Subcutaneous adipose tissue (tissue), 4 donors: Measurements from ENCODE around the gene BRSK2. TPM values are rescaled to one million over a fixed set of nuclear protein-coding genes. Genes with fewer than 3 reads are reported as not detected.

Source experiments
- CTCF ChIP-seq: fragments of 450-650 bp; IDR thresholded peaks from one replicate; pipeline ENCODE4 v1.5.1; 2016; ENCODE audit warnings: low read depth, mild to moderate bottlenecking, control low read depth, antibody characterized with exemption, moderate library complexity
- total RNA-seq, 4 donors: library from RNA; depleted of rRNA; stranded (reverse); fragments of >200 nt; gene quantifications; one replicate each; pipeline ENCODE4 v1.1.0, GENCODE V29; 2016

The BRSK2 gene
- total RNA-seq, 4 donors from 2014 or later = 0.22 to 0.49 TPM; not detected in 2

DNA sequence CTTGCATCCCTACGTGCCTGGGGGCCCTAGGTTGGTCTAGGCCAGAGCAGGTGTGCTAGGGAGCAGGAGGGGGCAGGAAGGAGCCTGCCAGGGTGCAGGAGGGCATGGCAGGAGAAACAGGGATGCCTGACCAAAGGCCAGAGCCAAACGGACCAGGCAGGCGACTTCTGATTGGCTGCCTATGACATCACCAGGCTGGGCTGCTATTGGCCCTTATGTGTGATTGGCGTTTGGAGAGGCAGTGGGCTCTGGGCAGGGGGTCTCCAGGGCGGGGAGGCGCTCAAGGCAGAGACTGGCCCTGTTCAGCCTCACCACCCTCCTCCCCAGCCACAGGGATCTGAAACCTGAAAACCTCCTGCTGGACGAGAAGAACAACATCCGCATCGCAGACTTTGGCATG is 52.4 kb downstream of the BRSK2 start:
- no peak for TF ChIP-seq CTCF

GRCh38 chr11:1442807-1443366 is 53.2 kb downstream of the BRSK2 start:
- no peak for TF ChIP-seq CTCF

GRCh38 chr11:1443737-1444136 is 54.0 kb downstream of the BRSK2 start:
- no peak for TF ChIP-seq CTCF

- TF ChIP-seq CTCF = no peak
Observed at GRCh38 chr11:1444321-1444720, 54.6 kb downstream of the BRSK2 start.

- no peak for TF ChIP-seq CTCF
Observed at GRCh38 chr11:1444823-1445422, 55.2 kb downstream of the BRSK2 start.

DNA sequence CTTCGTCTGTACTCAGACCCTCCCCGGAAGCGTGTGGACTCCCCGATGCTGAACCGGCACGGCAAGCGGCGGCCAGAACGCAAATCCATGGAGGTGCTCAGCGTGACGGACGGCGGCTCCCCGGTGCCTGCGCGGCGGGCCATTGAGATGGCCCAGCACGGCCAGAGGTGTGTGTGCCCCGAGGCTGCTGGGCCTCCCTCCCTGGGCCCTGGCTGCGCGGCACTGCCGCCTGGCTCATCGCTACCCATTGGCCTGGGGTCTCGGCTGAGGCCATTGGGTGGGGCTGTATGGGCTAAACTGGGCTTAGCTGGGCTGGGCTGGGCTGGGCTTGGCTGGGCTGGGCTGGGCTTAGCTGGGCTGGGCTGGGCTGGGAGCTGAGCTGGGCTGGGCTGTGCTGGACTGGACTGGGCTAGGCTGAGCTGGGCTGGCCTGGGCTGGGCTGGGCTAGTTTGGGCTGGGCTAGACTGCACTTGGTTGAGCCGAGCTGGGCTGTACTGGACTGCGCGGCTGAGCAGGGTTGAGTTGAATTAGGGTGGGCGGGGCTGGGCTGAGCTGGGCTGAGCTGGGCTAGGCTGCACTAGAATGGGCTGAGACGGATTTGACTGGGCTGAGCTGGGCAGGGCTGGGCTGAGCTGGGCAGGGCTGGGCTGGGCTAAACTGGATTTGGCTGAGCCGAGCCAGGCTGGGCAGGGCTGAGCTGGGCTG is 56.2 kb downstream of the BRSK2 start:
- TF ChIP-seq CTCF = no peak

DNA sequence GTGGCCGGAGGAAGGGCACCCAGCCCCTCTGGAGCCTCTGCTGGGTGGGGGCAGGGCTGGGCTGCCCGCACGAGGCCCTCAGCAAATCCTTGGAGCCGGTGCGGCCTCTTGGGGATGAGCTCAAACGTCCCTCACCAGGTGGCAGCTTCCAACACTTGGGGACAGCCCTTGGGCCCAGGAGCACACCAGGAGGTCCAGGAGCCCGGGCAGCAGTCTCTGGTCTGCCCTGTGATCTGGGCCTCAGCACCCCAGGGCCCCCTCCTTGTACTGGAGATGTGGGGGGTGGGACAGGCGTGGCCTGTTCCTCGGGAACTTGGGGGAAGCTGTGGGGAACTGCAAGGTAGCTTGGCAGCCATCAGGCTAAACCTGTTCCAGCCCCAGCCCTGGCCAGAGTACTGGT is 56.9 kb downstream of the BRSK2 start:
- TF ChIP-seq CTCF = no peak
